CD4-positive, alpha-beta T cell treated with Interleukin-17A for 4 hours (primary cell): ENCODE data around the gene CT45A3.
"Not testable (repeated sequence)": the region's sequence is repeated elsewhere in the genome, so short reads cannot be mapped to it uniquely, and the experiment has no call there.

Source experiments
- DNase-seq: peaks from one replicate; pipeline ENCODE4 v3.0.0-alpha.2; 2020; ENCODE audit warnings: mixed read lengths

The CT45A3 gene, protein sequence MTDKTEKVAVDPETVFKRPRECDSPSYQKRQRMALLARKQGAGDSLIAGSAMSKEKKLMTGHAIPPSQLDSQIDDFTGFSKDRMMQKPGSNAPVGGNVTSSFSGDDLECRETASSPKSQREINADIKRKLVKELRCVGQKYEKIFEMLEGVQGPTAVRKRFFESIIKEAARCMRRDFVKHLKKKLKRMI

DNA sequence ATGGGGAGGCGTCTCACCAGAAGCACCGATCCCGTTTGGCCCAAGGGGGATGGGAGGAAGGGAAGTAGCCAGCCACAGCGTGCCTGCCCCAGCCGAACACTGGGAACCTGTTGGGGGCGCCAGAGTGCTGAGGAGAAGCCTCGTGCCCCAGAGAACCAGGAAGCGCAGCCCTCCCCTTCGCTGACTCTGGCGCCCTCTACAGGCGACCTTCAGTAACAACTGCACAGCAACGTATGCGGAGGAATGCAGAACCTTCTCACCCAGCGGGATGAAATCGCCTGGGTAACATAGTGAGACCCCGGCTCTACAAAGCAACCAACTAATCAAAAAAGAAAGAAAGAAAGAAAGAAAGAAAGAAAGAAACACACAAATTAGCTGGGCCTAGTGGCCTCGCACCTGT, at the start of gene CT45A3:
Gene CT45A3 (minus strand): TSS at position 101 of the 400 bp plus-strand sequence. CDS start 3,747 bp downstream, outside the sequence.
- DNase-seq, result not testable (repeated sequence)

DNA sequence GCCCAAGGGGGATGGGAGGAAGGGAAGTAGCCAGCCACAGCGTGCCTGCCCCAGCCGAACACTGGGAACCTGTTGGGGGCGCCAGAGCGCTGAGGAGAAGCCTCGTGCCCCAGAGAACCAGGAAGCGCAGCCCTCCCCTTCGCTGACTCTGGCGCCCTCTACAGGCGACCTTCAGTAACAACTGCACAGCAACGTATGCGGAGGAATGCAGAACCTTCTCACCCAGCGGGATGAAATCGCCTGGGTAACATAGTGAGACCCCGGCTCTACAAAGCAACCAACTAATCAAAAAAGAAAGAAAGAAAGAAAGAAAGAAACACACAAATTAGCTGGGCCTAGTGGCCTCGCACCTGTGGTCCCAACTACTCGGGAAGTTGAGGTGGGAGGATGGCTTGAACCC, 34.7 kb upstream of the CT45A3 start, which contains the start of gene CT45A6:
Gene CT45A6 (minus strand): TSS at position 101 of the 400 bp plus-strand sequence. CDS start 3,794 bp downstream, outside the sequence.
- not testable (repeated sequence) for DNase-seq

DNA sequence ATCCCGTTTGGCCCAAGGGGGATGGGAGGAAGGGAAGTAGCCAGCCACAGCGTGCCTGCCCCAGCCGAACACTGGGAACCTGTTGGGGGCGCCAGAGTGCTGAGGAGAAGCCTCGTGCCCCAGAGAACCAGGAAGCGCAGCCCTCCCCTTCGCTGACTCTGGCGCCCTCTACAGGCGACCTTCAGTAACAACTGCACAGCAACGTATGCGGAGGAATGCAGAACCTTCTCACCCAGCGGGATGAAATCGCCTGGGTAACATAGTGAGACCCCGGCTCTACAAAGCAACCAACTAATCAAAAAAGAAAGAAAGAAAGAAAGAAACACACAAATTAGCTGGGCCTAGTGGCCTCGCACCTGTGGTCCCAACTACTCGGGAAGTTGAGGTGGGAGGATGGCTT, 17.4 kb upstream of the CT45A3 start, which contains the start of gene CT45A5:
Gene CT45A5 (minus strand): TSS at position 101 of the 400 bp plus-strand sequence. CDS start 3,774 bp downstream, outside the sequence.
- not testable (repeated sequence) for DNase-seq

DNA sequence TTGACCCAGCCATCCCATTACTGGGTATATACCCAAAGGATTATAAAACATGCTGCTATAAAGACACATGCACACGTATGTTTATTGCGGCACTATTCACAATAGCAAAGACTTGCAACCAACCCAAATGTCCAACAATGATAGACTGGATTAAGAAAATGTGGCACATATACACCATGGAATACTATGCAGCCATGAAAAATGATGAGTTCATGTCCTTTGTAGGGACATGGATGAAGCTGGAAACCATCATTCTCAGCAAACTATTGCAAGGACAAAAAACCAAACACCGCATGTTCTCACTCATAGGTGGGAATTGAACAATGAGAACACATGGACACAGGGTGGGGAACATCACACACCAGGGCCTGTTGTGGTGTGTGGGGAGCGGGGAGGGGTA, 23.3 kb downstream of the CT45A3 start:
- DNase-seq, result not testable (repeated sequence)

DNA sequence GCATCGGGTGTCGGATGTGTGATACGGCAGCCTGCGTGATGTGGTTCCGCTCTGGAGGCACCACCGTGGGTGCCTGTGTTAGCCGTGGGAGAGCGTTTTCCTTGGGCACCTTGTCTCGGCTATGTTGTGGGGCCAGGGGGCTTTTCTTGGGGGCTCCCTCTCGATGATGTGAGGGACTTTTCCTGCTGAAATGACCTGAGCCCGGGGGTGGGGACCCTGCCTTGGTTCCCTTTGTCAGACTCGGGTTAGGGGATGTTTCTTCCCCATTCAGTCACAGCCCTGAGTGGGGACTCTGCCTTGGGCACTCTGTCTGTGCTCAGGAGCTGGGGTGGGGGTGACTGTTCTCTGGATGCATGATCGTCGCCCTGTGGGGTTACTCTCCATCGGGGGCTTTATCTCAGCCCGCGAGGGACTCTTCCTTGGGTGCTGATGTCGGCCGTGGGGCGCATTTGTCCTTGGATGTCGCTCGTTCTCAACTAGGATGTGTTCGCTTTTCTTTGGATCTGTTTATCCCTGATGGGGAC, 26.7 kb downstream of the CT45A3 start:
- DNase-seq, result no peak

DNA sequence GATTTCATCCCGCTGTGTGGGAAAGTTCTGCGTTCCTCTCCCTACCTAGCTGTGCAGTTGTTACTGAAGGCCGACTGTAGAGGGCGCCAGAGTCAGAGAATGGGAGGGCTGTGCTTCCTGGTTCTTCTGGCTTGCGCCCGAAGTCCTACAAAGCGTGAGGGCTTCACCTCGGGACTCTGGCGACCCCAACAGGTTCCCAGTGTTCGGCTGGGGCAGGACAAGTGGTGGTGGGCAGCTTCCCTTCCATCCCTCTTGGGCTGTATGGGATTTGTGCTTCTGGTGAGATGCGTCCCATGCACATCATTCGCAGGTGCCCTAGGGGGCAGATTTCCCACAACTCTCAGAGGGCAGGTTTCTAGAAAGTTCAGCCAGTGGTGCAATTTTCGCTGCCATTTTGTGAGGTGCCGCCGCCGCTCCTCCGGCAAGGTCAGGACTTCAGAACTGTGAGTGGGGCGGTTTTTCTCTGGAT, 27.3 kb downstream of the CT45A3 start:
- DNase-seq, result peak; percentile 58

DNA sequence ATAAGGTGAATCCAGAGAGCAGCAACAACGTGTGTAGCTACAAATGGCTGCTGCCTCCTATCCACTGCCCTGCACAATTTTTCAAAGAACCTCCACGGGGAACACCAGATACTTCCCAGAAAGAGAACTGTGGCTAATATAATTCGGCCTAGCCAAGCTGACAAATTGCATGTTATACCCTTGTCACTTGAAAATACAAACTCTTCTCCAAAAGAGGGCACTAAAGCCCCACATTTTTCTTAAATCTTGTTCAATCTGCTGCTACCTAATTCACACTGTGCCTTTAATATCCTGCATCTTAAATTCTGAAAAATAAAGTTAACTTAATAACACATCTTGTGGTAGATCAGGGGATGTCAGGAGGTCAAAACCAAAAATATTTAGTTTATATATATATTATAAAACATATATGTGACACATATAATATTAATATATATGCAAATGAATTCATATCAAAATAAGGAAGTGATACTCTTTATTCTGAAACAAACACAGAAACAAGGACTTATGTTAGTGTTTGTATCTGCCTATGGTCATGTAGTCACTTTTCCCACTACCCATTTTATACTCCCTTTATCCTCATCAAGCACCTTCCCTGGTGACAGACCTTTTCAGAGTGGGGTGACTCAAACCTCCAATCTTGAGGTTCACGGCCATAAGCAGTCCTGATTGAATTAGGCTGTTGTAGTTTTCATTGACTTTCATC, 30.5 kb downstream of the CT45A3 start:
- DNase-seq, result no peak

DNA sequence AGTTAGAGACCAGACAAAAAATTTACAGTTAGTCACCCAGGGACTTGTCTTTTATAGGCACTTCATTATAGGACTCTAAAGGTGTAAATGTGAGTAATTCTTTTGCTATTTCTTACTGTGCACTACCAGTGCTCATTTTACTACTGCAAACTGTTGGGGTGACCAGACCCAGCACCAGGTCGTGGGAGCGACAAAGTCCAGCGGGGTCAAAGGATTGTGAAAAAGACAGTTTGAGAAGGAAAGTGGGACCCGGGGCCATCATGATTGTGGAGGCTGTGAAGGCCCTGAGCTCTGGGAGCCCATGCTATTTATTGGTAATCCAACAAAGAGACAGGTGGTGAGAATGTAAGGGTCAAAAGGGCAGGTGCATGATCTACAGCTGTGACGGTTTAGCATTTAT, 33.3 kb downstream of the CT45A3 start:
- not testable (repeated sequence) for DNase-seq

DNA sequence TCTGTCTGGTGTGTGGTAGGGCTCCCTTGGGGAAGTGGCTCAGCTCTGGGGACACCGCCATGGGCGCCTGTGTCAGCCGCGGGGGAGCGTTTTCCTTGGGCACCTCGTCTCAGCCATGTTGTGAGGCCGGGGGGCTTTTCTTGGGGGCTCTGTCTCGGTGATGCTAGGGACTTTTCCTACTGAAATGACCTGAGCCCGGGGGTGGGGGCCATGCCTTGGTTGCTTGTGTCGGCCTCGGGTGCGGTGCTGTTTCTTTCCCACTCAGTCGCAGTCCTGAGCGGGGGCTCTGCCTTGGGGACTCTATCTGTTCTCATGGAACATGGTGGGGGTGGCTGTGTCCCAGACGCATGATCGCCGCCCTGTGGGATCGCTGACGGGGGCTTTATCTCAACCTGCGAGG, 54.2 kb downstream of the CT45A3 start:
- DNase-seq, result no peak

DNA sequence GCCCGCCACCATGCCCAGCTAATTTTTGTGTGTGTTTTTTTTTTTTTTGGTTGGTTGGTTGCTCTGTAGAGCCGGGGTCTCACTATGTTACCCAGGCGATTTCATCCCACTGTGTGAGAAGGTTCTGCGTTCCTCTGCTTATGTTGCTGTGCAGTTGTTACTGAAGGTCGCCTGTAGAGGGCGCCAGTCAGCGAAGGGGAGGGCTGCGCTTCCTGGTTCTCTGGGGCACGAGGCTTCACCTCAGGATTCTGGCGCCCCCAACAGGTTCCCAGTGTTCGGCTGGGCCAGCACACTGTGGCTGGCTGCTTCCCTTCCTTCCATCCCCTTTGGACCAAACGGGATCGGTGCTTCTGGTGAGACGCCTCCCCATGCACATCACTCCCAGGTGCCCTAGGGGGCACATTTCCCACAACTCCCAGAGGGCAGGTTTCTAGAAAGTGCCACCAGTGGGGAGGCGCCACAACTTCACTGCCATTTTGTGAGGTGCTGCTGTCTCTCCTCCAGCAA, 54.8 kb downstream of the CT45A3 start, which contains the start of gene CT45A1:
Gene CT45A1 (plus strand): TSS at position 457 of the 507 bp plus-strand sequence. CDS start 5,302 bp downstream, outside the sequence.
- peak; percentile 20 for DNase-seq
